Measurements from ENCODE around the gene CRK. TPM values are rescaled to one million over a fixed set of nuclear protein-coding genes. Genes with fewer than 3 reads are reported as not detected.
"Not testable (repeated sequence)": the region's sequence is repeated elsewhere in the genome, so short reads cannot be mapped to it uniquely, and the experiment has no call there.

The CRK gene
- polyA plus RNA-seq, 3 donors, result 22.3 to 28.0 (median 26.5) TPM

- H3K27me3 ChIP-seq (ENCODE audit: control insufficient read depth in 2 of 2, insufficient read depth in 2 of 2, low read length in 2 of 2); H3K36me3 ChIP-seq (replicated peaks in 1 of 2; ENCODE audit: control insufficient read depth in 1 of 2, insufficient read depth in 2 of 2, low read length in 2 of 2); H3K9me3 Mint-ChIP-seq; intact Hi-C loops (cut with micrococcal nuclease); H3K27me3 Mint-ChIP-seq (ENCODE audit: low read depth in 3 of 3); DNase-seq; H3K9me3 ChIP-seq (replicated peaks in 1 of 2; ENCODE audit: control insufficient read depth in 1 of 2, insufficient read depth in 1 of 2, low read length in 2 of 2); H2AFZ ChIP-seq (ENCODE audit: insufficient read depth, low read depth, low read length, poor library complexity, severe bottlenecking); H3K4me3 Mint-ChIP-seq: not testable (repeated sequence)
- Histone ChIP-seq H3K4me2 (replicated peaks; ENCODE audit: extremely low read depth, low read length, poor library complexity, severe bottlenecking) (peak overlapping the region; percentile 17), H3K4me3 (replicated peaks in 1 of 3; ENCODE audit: low read depth in 2 of 3, low read length in 3 of 3) (peak overlapping the region in 1 of 3 experiments; percentile 23), H4K20me1 (ENCODE audit: insufficient read depth, low read length) (peaks cover 100% of the 10 kb centered on the region), H3K27ac (ENCODE audit: low read depth in 1 of 2, low read length in 2 of 2) (peak overlapping the region; percentile 3 to 55), H3K79me2 (ENCODE audit: insufficient read depth, low read length) (peaks cover 100% of the 10 kb centered on the region), H3K4me1 (ENCODE audit: control insufficient read depth in 1 of 2, insufficient read depth in 2 of 2, low read length in 2 of 2) (peaks cover 35 to 47% of the 10 kb centered on the region in 2 donors), H3K9ac (ENCODE audit: insufficient read depth, low read length, poor library complexity, severe bottlenecking) (peak overlapping the region; percentile 6)
- H3K27ac Mint-ChIP-seq, result peak overlapping the region; percentile 60 to 86 (median 83)
- 82% methylated on average over 3 of the region's 8 CpGs for WGBS (ENCODE audit: insufficient coverage)
- H3K4me1 Mint-ChIP-seq, result peaks cover 55% of the 10 kb centered on the region
- peaks cover 0 to 17% of the 10 kb centered on the region in 2 donors for H3K36me3 Mint-ChIP-seq
Measured at GRCh38 chr17:1386675-1387190, 69.3 kb downstream of the CRK start.

- H3K27ac Mint-ChIP-seq, result peak overlapping the region; percentile 50 to 86 (median 83)
- H3K36me3 ChIP-seq (replicated peaks in 1 of 2; ENCODE audit: control insufficient read depth in 1 of 2, insufficient read depth in 2 of 2, low read length in 2 of 2), result peaks cover 0 to 7% of the 10 kb centered on the region in 2 donors
- DNase-seq, result no peak
- no peak overlapping the region for H3K4me3 Mint-ChIP-seq
- peaks cover 0 to 19% of the 10 kb centered on the region in 2 donors for H3K36me3 Mint-ChIP-seq
- H3K9me3 Mint-ChIP-seq, result no peaks in the 10 kb centered on the region
- intact Hi-C loops (cut with micrococcal nuclease), result no loop called here
- peaks cover 100% of the 10 kb centered on the region for H3K79me2 ChIP-seq (ENCODE audit: insufficient read depth, low read length)
- H3K9me3 ChIP-seq (replicated peaks in 1 of 2; ENCODE audit: control insufficient read depth in 1 of 2, insufficient read depth in 1 of 2, low read length in 2 of 2), result no peaks in the 10 kb centered on the region
- peaks cover 55% of the 10 kb centered on the region for H3K4me1 Mint-ChIP-seq
- H3K27ac ChIP-seq (ENCODE audit: low read depth in 1 of 2, low read length in 2 of 2), result peak overlapping the region; percentile 3 to 55
- no peaks in the 10 kb centered on the region for H3K27me3 ChIP-seq (ENCODE audit: control insufficient read depth in 2 of 2, insufficient read depth in 2 of 2, low read length in 2 of 2)
- H3K4me1 ChIP-seq (ENCODE audit: control insufficient read depth in 1 of 2, insufficient read depth in 2 of 2, low read length in 2 of 2), result peaks cover 31 to 46% of the 10 kb centered on the region in 2 donors
- H2AFZ ChIP-seq (ENCODE audit: insufficient read depth, low read depth, low read length, poor library complexity, severe bottlenecking), result no peak overlapping the region
- peaks cover 100% of the 10 kb centered on the region for H4K20me1 ChIP-seq (ENCODE audit: insufficient read depth, low read length)
- H3K9ac ChIP-seq (ENCODE audit: insufficient read depth, low read length, poor library complexity, severe bottlenecking), result no peak overlapping the region
- H3K4me2 ChIP-seq (replicated peaks; ENCODE audit: extremely low read depth, low read length, poor library complexity, severe bottlenecking), result no peak overlapping the region
- H3K27me3 Mint-ChIP-seq (ENCODE audit: low read depth in 3 of 3), result no peaks in the 10 kb centered on the region
- H3K4me3 ChIP-seq (replicated peaks in 1 of 3; ENCODE audit: low read depth in 2 of 3, low read length in 3 of 3), result no peak overlapping the region
- TF ChIP-seq CTCF (IDR thresholded peaks at IDR 0.05), result no peak
- no CpG with 5 or more reads among the region's 2 CpGs for WGBS (ENCODE audit: insufficient coverage)
Measured at GRCh38 chr17:1386265-1386664, 69.8 kb downstream of the CRK start.
